Endothelial cell of umbilical vein (primary cell): ENCODE data around the gene TAF4B. TPM values are rescaled to one million over a fixed set of nuclear protein-coding genes. Genes with fewer than 3 reads are reported as not detected.

ENCODE experiments used
- BruUV-seq: library from RNA; stranded (reverse); fragments of 400-500 nt; replicated peaks from 2 replicates; lab custom pipeline; 2021; lab: Mats Ljungman, UMichigan
- CTCF ChIA-PET: fragments of 300-600, 350-600 bp; sonication (Branson Sonifier 250); formaldehyde crosslinking; loops from one replicate; lab custom pipeline; 2021; ENCODE audit warnings: antibody characterized with exemption, inconsistent platforms; lab: Charles Lee
- POLR2A ChIA-PET: fragments of 300-600, 350-600 bp; sonication (Branson Sonifier 250); formaldehyde crosslinking; loops from one replicate; lab custom pipeline; 2021; ENCODE audit warnings: antibody characterized with exemption, inconsistent platforms; lab: Charles Lee
- DNase-seq: peaks from one replicate; pipeline ENCODE4 v3.0.0-alpha.2; 2011; ENCODE audit warnings: low read depth, low spot score
- FAIRE-seq: peaks from 2 replicates; lab custom pipeline; 2011; peaks lifted over from hg19 to GRCh38; lab: Jason Lieb, UNC
- H2AFZ ChIP-seq: 2 replicates; pipeline ENCODE4 v1.6.0; 2012; ENCODE audit warnings: low read depth, low read length, control low read depth, inconsistent platforms
- H3K27ac ChIP-seq: 2 replicates; pipeline ENCODE4 v1.5.1; 2011; ENCODE audit warnings: low read depth, mild to moderate bottlenecking, control low read depth, low read length, moderate library complexity; ENCODE audit not compliant: insufficient read depth
- H3K27me3 ChIP-seq, 2 experiments: 2 replicates each; pipeline versions ENCODE4 v1.6.0 to v1.6.1; 2011; ENCODE audit warnings: low read length in 2 of 2, mixed read lengths in 1 of 2; ENCODE audit not compliant: control insufficient read depth in 2 of 2, insufficient read depth in 2 of 2
- H3K36me3 ChIP-seq, 2 experiments: 2 replicates in 1 of 2; 3 replicates in 1 of 2; pipeline ENCODE4 v1.5.1; 2011; ENCODE audit warnings: low read length in 2 of 2, mild to moderate bottlenecking in 1 of 2, moderate library complexity in 1 of 2; ENCODE audit not compliant: control insufficient read depth in 2 of 2, insufficient read depth in 2 of 2; ENCODE audit errors: extremely low read depth in 1 of 2
- H3K4me1 ChIP-seq: 3 replicates; pipeline ENCODE4 v1.5.1; 2011; ENCODE audit warnings: mild to moderate bottlenecking, low read length; ENCODE audit not compliant: control insufficient read depth, insufficient read depth; ENCODE audit errors: extremely low read depth
- H3K4me2 ChIP-seq: 2 replicates; pipeline ENCODE4 v1.6.1; 2011; ENCODE audit warnings: low read length, control low read depth, mixed read lengths; ENCODE audit not compliant: insufficient read depth
- H3K4me3 ChIP-seq, 3 experiments: fragments of 200-600 bp in 1 of 3; sonication (generic), shearing (Covaris generic) in 1 of 3; replicated peaks in 1 of 3; 2 replicates each; pipeline ENCODE4 v1.5.1; 2011 to 2016; ENCODE audit warnings: control low read depth in 3 of 3, low read length in 3 of 3, mild to moderate bottlenecking in 2 of 3, inconsistent platforms in 1 of 3, low read depth in 1 of 3, moderate library complexity in 1 of 3; ENCODE audit not compliant: insufficient read depth in 1 of 3
- H3K79me2 ChIP-seq: 2 replicates; pipeline ENCODE4 v1.6.0; 2012; ENCODE audit warnings: low read length, inconsistent platforms; ENCODE audit not compliant: control insufficient read depth, insufficient read depth
- H3K9ac ChIP-seq: replicated peaks from 2 replicates; pipeline ENCODE3; 2011; ENCODE audit warnings: low read length, control low read depth; ENCODE audit not compliant: insufficient read depth; ENCODE audit errors: extremely low read depth
- H3K9me1 ChIP-seq: replicated peaks from 3 replicates; pipeline ENCODE4 v1.6.0; 2011; ENCODE audit warnings: mild to moderate bottlenecking, low read length; ENCODE audit not compliant: control insufficient read depth, insufficient read depth; ENCODE audit errors: extremely low read depth
- H3K9me3 ChIP-seq: replicated peaks from 2 replicates; pipeline ENCODE4 v1.5.1; 2012; ENCODE audit warnings: low read length, inconsistent platforms; ENCODE audit not compliant: control insufficient read depth, insufficient read depth
- H4K20me1 ChIP-seq: replicated peaks from 2 replicates; pipeline ENCODE3; 2011; ENCODE audit warnings: mild to moderate bottlenecking, low read length; ENCODE audit not compliant: control insufficient read depth, insufficient read depth; ENCODE audit errors: extremely low read depth
- EZH2 ChIP-seq: IDR thresholded peaks from 2 replicates; pipeline ENCODE4 v1.6.1; 2012; ENCODE audit warnings: borderline replicate concordance, low read depth, mild to moderate bottlenecking, moderate library complexity, low read length, inconsistent platforms; ENCODE audit not compliant: severe bottlenecking
- FOS ChIP-seq: IDR thresholded peaks from 2 replicates; pipeline ENCODE4 v1.6.1; 2011; ENCODE audit warnings: mild to moderate bottlenecking, low read length, moderate library complexity, borderline replicate concordance; ENCODE audit not compliant: insufficient read depth
- GATA2 ChIP-seq: IDR thresholded peaks from 2 replicates; pipeline ENCODE4 v1.7.0; 2011; ENCODE audit warnings: low read depth, mild to moderate bottlenecking, moderate library complexity, mixed read lengths, low read length; ENCODE audit not compliant: insufficient read length, insufficient read depth
- JUN ChIP-seq: IDR thresholded peaks from 2 replicates; pipeline ENCODE4 v1.6.1; 2011; ENCODE audit warnings: borderline replicate concordance, low read depth; ENCODE audit not compliant: insufficient read length, insufficient read depth
- MAX ChIP-seq: IDR thresholded peaks from 2 replicates; pipeline ENCODE4 v1.6.1; 2011; ENCODE audit not compliant: insufficient read depth, insufficient read length
- MYC ChIP-seq: IDR thresholded peaks from one replicate; pipeline ENCODE4 v1.6.1; 2011; ENCODE audit warnings: mild to moderate bottlenecking, low read depth, low read length
- POLR2A ChIP-seq: IDR thresholded peaks from 2 replicates; pipeline ENCODE4 v1.6.1; 2012; ENCODE audit warnings: low read depth, mild to moderate bottlenecking, control low read depth, low read length
- POLR2AphosphoS5 ChIP-seq: IDR thresholded peaks from 2 replicates; pipeline ENCODE4 v1.6.1; 2012; ENCODE audit warnings: low read depth, mild to moderate bottlenecking, control low read depth, low read length, moderate library complexity; ENCODE audit not compliant: insufficient read depth
- dilution Hi-C: fragments of 300-500 bp; cut with MboI; formaldehyde crosslinking; loops from one replicate; pipeline ENCODE4 v1.15.0; 2019; ENCODE audit warnings: low sequenced_read_pairs; ENCODE audit not compliant: extremely low pct_ligation_motif_present
- intact Hi-C: fragments of 100-400 bp; cut with micrococcal nuclease; formaldehyde crosslinking; loops from one replicate; pipeline ENCODE4 v1.10.0; 2022
- polyA plus RNA-seq, 4 experiments: library from polyadenylated mRNA; depleted of rRNA in 3 of 4; stranded (reverse) in 3 of 4; unstranded in 1 of 4; fragments of >200 nt; gene quantifications; 2 replicates each; pipeline versions ENCODE4 v1.2.1 to v1.2.3, GENCODE V29; 2011 to 2012; ENCODE audit warnings: missing spikeins in 1 of 4
- total RNA-seq: library from RNA; stranded (reverse); gene quantifications from 2 replicates; pipeline ENCODE4 v1.2.3, GENCODE V29; 2021
- TF ChIP-seq, protein P1 (sequence below), 2 donors: IDR thresholded peaks; 1 replicate in 1 of 2; 2 replicates in 1 of 2; pipeline ENCODE4 v1.5.1; 2011; ENCODE audit warnings: low read length in 2 of 2, mild to moderate bottlenecking in 2 of 2, moderate library complexity in 2 of 2, control low read depth in 1 of 2, inconsistent platforms in 1 of 2, low read depth in 1 of 2; ENCODE audit not compliant: insufficient read depth in 1 of 2; ENCODE audit errors: extremely low read depth in 1 of 2

The TAF4B gene
- total and polyA plus RNA-seq, 2 donors (not counting 3 experiments of a cell fraction or from before 2014, with no cell fraction given) = 0.47 to 2.0 TPM

DNA sequence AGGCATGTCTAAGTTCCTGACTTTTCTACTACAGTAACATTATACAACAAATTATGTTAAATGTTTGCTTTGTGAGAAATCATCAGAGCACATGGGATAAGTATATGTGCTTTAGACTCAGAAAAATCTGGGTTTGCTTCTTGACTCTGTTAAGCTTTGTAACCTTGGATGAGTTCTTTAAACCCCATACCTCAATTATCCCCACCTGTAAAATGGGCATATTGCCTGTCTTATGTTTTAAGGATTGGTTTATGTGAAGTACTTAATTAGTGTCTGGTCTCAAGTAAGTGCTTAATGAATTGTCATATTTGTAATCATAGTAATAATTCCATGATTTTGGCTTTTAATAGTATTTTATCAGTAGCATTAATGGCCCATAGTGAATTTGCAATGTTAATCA is 135.8 kb downstream of the TAF4B start:
- no peak overlapping the region for H3K4me2 ChIP-seq
- H3K27ac ChIP-seq = no peak overlapping the region
- no peak for FAIRE-seq
- no peaks in the 10 kb centered on the region for H3K9me1 ChIP-seq
- no peaks in the 10 kb centered on the region for H3K27me3 ChIP-seq
- intact Hi-C loops (no loop called here), dilution Hi-C loops (no loop called here)
- H2AFZ ChIP-seq = no peak overlapping the region
- no peaks in the 10 kb centered on the region for H3K36me3 ChIP-seq
- no peaks in the 10 kb centered on the region for H3K9me3 ChIP-seq
- H3K4me1 ChIP-seq = no peaks in the 10 kb centered on the region
- H3K9ac ChIP-seq = no peak overlapping the region
- BruUV-seq = no TSS peak
- H3K4me3 ChIP-seq = no peak overlapping the region
- TF ChIP-seq MYC (no peak), GATA2 (no peak), MAX (no peak), JUN (no peak), FOS (no peak), POLR2AphosphoS5 (no peak), EZH2 (no peak), POLR2A (no peak)
- TF ChIP-seq, protein P1, sequence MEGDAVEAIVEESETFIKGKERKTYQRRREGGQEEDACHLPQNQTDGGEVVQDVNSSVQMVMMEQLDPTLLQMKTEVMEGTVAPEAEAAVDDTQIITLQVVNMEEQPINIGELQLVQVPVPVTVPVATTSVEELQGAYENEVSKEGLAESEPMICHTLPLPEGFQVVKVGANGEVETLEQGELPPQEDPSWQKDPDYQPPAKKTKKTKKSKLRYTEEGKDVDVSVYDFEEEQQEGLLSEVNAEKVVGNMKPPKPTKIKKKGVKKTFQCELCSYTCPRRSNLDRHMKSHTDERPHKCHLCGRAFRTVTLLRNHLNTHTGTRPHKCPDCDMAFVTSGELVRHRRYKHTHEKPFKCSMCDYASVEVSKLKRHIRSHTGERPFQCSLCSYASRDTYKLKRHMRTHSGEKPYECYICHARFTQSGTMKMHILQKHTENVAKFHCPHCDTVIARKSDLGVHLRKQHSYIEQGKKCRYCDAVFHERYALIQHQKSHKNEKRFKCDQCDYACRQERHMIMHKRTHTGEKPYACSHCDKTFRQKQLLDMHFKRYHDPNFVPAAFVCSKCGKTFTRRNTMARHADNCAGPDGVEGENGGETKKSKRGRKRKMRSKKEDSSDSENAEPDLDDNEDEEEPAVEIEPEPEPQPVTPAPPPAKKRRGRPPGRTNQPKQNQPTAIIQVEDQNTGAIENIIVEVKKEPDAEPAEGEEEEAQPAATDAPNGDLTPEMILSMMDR (IDR thresholded peaks at IDR 0.05; ENCODE audit: extremely low read depth in 1 of 2, insufficient read depth in 1 of 2, low read depth in 1 of 2, low read length in 2 of 2) = no peak
- ChIA-PET POLR2A (no interaction called here), CTCF (no interaction called here)
- no peak for DNase-seq
- H3K79me2 ChIP-seq = no peaks in the 10 kb centered on the region
- no peaks in the 10 kb centered on the region for H4K20me1 ChIP-seq
